ENCODE results near the gene KCNG2.

DNA sequence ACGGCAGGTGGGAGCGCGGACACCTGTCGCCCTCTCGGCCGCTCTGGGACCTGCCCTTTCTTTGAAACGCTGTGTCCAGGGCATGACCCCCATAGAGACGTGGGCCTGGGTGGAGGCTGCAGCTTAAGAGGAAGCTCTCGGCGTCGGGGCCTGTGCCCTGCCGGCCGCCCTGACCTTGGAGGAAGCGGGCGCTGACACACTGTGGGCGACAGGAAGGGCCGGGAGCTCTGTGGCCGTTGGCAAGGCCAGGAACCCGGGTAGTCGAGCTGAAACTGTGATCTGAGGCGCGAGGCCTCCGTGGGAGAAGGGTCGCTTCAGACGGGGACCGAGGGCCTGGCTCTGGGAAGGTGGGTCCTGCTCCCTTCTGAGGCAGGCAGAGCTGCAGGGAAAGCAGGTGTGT is 28.2 kb downstream of the KCNG2 start:
- TF ChIP-seq, protein P1, sequence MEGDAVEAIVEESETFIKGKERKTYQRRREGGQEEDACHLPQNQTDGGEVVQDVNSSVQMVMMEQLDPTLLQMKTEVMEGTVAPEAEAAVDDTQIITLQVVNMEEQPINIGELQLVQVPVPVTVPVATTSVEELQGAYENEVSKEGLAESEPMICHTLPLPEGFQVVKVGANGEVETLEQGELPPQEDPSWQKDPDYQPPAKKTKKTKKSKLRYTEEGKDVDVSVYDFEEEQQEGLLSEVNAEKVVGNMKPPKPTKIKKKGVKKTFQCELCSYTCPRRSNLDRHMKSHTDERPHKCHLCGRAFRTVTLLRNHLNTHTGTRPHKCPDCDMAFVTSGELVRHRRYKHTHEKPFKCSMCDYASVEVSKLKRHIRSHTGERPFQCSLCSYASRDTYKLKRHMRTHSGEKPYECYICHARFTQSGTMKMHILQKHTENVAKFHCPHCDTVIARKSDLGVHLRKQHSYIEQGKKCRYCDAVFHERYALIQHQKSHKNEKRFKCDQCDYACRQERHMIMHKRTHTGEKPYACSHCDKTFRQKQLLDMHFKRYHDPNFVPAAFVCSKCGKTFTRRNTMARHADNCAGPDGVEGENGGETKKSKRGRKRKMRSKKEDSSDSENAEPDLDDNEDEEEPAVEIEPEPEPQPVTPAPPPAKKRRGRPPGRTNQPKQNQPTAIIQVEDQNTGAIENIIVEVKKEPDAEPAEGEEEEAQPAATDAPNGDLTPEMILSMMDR (IDR thresholded peaks at IDR 0.05) = no peak
- TF ChIP-seq EP300 (IDR thresholded peaks at IDR 0.05) = no peak
- no peak for TF ChIP-seq POLR2A (IDR thresholded peaks at IDR 0.05)

Measured in gastroesophageal sphincter (tissue), 3 donors.